GM23338 (cell line): Measurements from ENCODE around the gene ZHX3. TPM values are rescaled to one million over a fixed set of nuclear protein-coding genes. Genes with fewer than 3 reads are reported as not detected.

Experiments used
- ATAC-seq: fragments of 200-7000 bp; cut with Tn5 transposase; 3 replicates; pipeline ENCODE4 v1.9.1; 2020
- DNase-seq: peaks from one replicate; pipeline ENCODE4 v3.0.0-alpha.2; 2015; ENCODE audit warnings: low spot score
- H2AFZ ChIP-seq: fragments of 200-600 bp; sonication (generic); 2 replicates; pipeline ENCODE4 v1.8.0; 2016; ENCODE audit warnings: antibody characterized with exemption, mild to moderate bottlenecking, moderate library complexity
- H3F3A ChIP-seq: fragments of 200-600 bp; sonication (generic); replicated peaks from 2 replicates; pipeline ENCODE4 v1.8.0; 2017; ENCODE audit warnings: antibody characterized with exemption, mixed run types, low read depth
- H3K27ac ChIP-seq: fragments of 200-600 bp; sonication (generic); 2 replicates; pipeline ENCODE4 v1.6.1; 2016; ENCODE audit warnings: low read depth
- H3K27me3 ChIP-seq: fragments of 200-600 bp; sonication (generic); 2 replicates; pipeline ENCODE4 v1.8.0; 2016; ENCODE audit warnings: mild to moderate bottlenecking, mixed run types, moderate library complexity; ENCODE audit not compliant: insufficient read depth
- H3K36me3 ChIP-seq: fragments of 200-600 bp; sonication (generic); 2 replicates; pipeline ENCODE4 v1.8.0; 2016; ENCODE audit warnings: mild to moderate bottlenecking; ENCODE audit not compliant: insufficient read depth
- H3K4me1 ChIP-seq: fragments of 200-600 bp; sonication (generic); 2 replicates; pipeline ENCODE4 v1.8.0; 2016; ENCODE audit warnings: mild to moderate bottlenecking, moderate library complexity; ENCODE audit not compliant: insufficient read depth
- H3K4me2 ChIP-seq: fragments of 200-600 bp; sonication (generic); 2 replicates; pipeline ENCODE4 v1.7.1; 2017; ENCODE audit warnings: mixed run types
- H3K4me3 ChIP-seq: fragments of 200-600 bp; sonication (generic); 2 replicates; pipeline ENCODE4 v1.6.1; 2016; ENCODE audit warnings: mixed run types
- H3K79me2 ChIP-seq: fragments of 200-600 bp; sonication (generic); replicated peaks from 2 replicates; pipeline ENCODE4 v1.8.0; 2017; ENCODE audit warnings: mild to moderate bottlenecking; ENCODE audit not compliant: insufficient read depth
- H3K9me2 ChIP-seq: fragments of 200-600 bp; sonication (generic); 2 replicates; pipeline ENCODE4 v1.8.0; 2017; ENCODE audit not compliant: insufficient read depth
- H4K20me1 ChIP-seq: fragments of 200-600 bp; sonication (generic); replicated peaks from 2 replicates; pipeline ENCODE4 v1.8.0; 2017; ENCODE audit warnings: mild to moderate bottlenecking; ENCODE audit not compliant: insufficient read depth
- H3K27ac Mint-ChIP-seq: 2 replicates; pipeline ENCODE4 v1.8.0; 2020; ENCODE audit warnings: inconsistent platforms, mild to moderate bottlenecking, moderate library complexity, mixed read lengths
- H3K27me3 Mint-ChIP-seq: 3 replicates; pipeline ENCODE4 v1.8.0; 2022; ENCODE audit warnings: low read depth, mild to moderate bottlenecking, moderate library complexity, mixed read lengths, inconsistent platforms; ENCODE audit not compliant: insufficient read depth, poor library complexity
- H3K36me3 Mint-ChIP-seq: 3 replicates; pipeline ENCODE4 v1.8.0; 2021; ENCODE audit warnings: low read depth, mild to moderate bottlenecking, inconsistent platforms, moderate library complexity, mixed read lengths
- H3K4me1 Mint-ChIP-seq: 3 replicates; pipeline ENCODE4 v1.8.0; 2020; ENCODE audit warnings: mild to moderate bottlenecking, inconsistent platforms, mixed read lengths
- H3K4me3 Mint-ChIP-seq: 3 replicates; pipeline ENCODE4 v1.8.0; 2021; ENCODE audit warnings: moderate library complexity, mild to moderate bottlenecking, inconsistent platforms, mixed read lengths
- H3K9me3 Mint-ChIP-seq: 3 replicates; pipeline ENCODE4 v1.8.0; 2020; ENCODE audit warnings: moderate library complexity, mild to moderate bottlenecking, inconsistent platforms, mixed read lengths
- CREB1 ChIP-seq: fragments of 250-450 bp; sonication (Bioruptor Pico); IDR thresholded peaks from 2 replicates; pipeline ENCODE4 v1.5.0; 2020; ENCODE audit warnings: low read depth, mild to moderate bottlenecking, moderate library complexity
- CTCF ChIP-seq, 2 experiments: fragments of 200-600 bp in 1 of 2; sonication (generic) in 1 of 2; conservative IDR thresholded peaks; 2 replicates each; pipeline versions ENCODE4 v1.5.1 to v1.6.1; 2016 to 2017; ENCODE audit warnings: antibody characterized with exemption in 2 of 2, low read depth in 2 of 2, mild to moderate bottlenecking in 2 of 2, moderate library complexity in 1 of 2
- ETS1 ChIP-seq: IDR thresholded peaks from 2 replicates; pipeline ENCODE4 v1.6.1; 2016; ENCODE audit warnings: antibody characterized with exemption
- EZH2 ChIP-seq: fragments of 200-600 bp; sonication (generic); IDR thresholded peaks from one replicate; pipeline ENCODE4 v1.8.0; 2017; ENCODE audit warnings: antibody characterized with exemption, mild to moderate bottlenecking, low read depth; ENCODE audit not compliant: unreplicated experiment
- EZH2phosphoT487 ChIP-seq: fragments of 200-600 bp; sonication (generic); IDR thresholded peaks from one replicate; pipeline ENCODE4 v1.8.1; 2018; ENCODE audit warnings: antibody characterized with exemption; ENCODE audit not compliant: unreplicated experiment
- JUNB ChIP-seq: IDR thresholded peaks from one replicate; pipeline ENCODE4 v1.6.1; 2016; ENCODE audit warnings: antibody characterized with exemption; ENCODE audit not compliant: unreplicated experiment
- NANOG ChIP-seq: IDR thresholded peaks from 2 replicates; pipeline ENCODE4 v1.6.1; 2016; ENCODE audit warnings: antibody characterized with exemption, borderline replicate concordance
- POLR2AphosphoS5 ChIP-seq: IDR thresholded peaks from 2 replicates; pipeline ENCODE4 v1.6.1; 2016; ENCODE audit warnings: antibody characterized with exemption, low read depth
- REST ChIP-seq: IDR thresholded peaks from one replicate; pipeline ENCODE4 v1.6.1; 2018; ENCODE audit warnings: antibody characterized with exemption; ENCODE audit not compliant: unreplicated experiment
- STAT1 ChIP-seq: IDR thresholded peaks from one replicate; pipeline ENCODE4 v1.6.1; 2016; ENCODE audit warnings: antibody characterized with exemption; ENCODE audit not compliant: unreplicated experiment
- ZNF114 ChIP-seq: fragments of 250-450 bp; sonication (Bioruptor Pico); IDR thresholded peaks from 2 replicates; pipeline ENCODE4 v1.5.0; 2020; ENCODE audit warnings: mild to moderate bottlenecking, moderate library complexity
- ZNF331 ChIP-seq: fragments of 250-450 bp; sonication (Bioruptor Pico); IDR thresholded peaks from 2 replicates; pipeline ENCODE4 v1.5.0; 2020; ENCODE audit warnings: low read depth, mild to moderate bottlenecking, moderate library complexity
- polyA plus RNA-seq: library from polyadenylated mRNA; unstranded; fragments of >200 nt; fragmentation: Nextera tagmentation; extraction: Ambion mirVana; gene quantifications from 2 replicates; pipeline ENCODE4 v1.2.1, GENCODE V29; 2016
- total RNA-seq: library from RNA; depleted of rRNA; stranded (reverse); fragments of >200 nt; shearing (Covaris generic); gene quantifications from 2 replicates; pipeline ENCODE4 v1.2.3, GENCODE V29; 2014

ZHX3 gene
- total and polyA plus RNA-seq, 2 experiments from 2014 or later, result 1.7 to 2.8 TPM

- no peak for ATAC-seq
- Histone ChIP-seq H3K27me3 (no peaks in the 10 kb centered on the region), H2AFZ (no peak overlapping the region), H3K4me2 (no peak overlapping the region), H3K4me3 (no peak overlapping the region), H3K27ac (no peak overlapping the region), H3F3A (no peaks in the 10 kb centered on the region), H3K79me2 (peaks cover 27% of the 10 kb centered on the region), H4K20me1 (peaks cover 26% of the 10 kb centered on the region), H3K4me1 (no peaks in the 10 kb centered on the region), H3K36me3 (peaks cover 15% of the 10 kb centered on the region; the same call in 1 of the 2 replicates), H3K9me2 (no peaks in the 10 kb centered on the region)
- H3K27me3 Mint-ChIP-seq, result peaks cover 5% of the 10 kb centered on the region
- no peaks in the 10 kb centered on the region for H3K9me3 Mint-ChIP-seq
- DNase-seq, result no peak
- TF ChIP-seq ZNF331 (CRISPR knock-in tag) (no peak), POLR2AphosphoS5 (no peak), NANOG (no peak), STAT1 (no peak), EZH2phosphoT487 (no peak), REST (no peak), EZH2 (no peak), CTCF (conservative IDR thresholded peaks at IDR 0.05; ENCODE audit: low read depth in 2 of 2) (no peak), ZNF114 (CRISPR knock-in tag) (no peak)
- peaks cover 76% of the 10 kb centered on the region for H3K36me3 Mint-ChIP-seq
- H3K27ac Mint-ChIP-seq, result no peak overlapping the region
- H3K4me3 Mint-ChIP-seq, result no peak overlapping the region
- H3K4me1 Mint-ChIP-seq, result peaks cover 10% of the 10 kb centered on the region
These were observed 155.1 kb downstream of the ZHX3 start for GRCh38 chr20:41162396-41162795.

DNA sequence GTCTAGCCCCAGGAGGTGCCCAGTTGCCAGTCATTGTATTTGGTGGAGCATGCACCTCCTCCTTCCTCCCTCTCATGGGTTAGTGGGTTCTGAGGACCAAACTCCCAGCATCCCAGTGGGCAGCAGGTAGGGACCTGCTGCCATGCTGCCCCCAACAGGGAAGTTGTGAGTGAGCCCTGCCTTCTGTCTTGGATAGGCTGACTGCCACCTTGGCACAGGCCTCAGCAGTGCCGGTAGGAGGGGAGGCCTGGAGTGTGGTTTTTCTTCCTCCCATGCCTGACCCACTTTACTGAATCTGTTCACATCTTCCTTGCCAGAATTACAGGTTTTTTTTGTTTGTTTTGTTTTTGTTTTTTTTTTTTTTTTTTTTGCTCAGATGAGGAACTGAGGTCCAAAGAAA lies 155.6 kb downstream of the ZHX3 start:
- peaks cover 32% of the 10 kb centered on the region for H3K79me2 ChIP-seq
- no peak overlapping the region for H3K4me2 ChIP-seq
- H3K4me3 ChIP-seq, result no peak overlapping the region
- no peaks in the 10 kb centered on the region for H3K9me2 ChIP-seq
- H3K27me3 Mint-ChIP-seq, result peaks cover 5% of the 10 kb centered on the region
- no peak overlapping the region for H3K27ac ChIP-seq
- H2AFZ ChIP-seq, result no peak overlapping the region
- no peak overlapping the region for H3K4me3 Mint-ChIP-seq
- H3K4me1 ChIP-seq, result no peaks in the 10 kb centered on the region
- ATAC-seq (no peak; the same call in 2 of the 3 replicates), DNase-seq (no peak)
- no peaks in the 10 kb centered on the region for H3K27me3 ChIP-seq
- H3K36me3 Mint-ChIP-seq, result peaks cover 71% of the 10 kb centered on the region
- H3K4me1 Mint-ChIP-seq, result peaks cover 15% of the 10 kb centered on the region
- no peak overlapping the region for H3K27ac Mint-ChIP-seq
- H3K9me3 Mint-ChIP-seq, result no peaks in the 10 kb centered on the region
- no peaks in the 10 kb centered on the region for H3F3A ChIP-seq
- peaks cover 30% of the 10 kb centered on the region for H4K20me1 ChIP-seq
- peaks cover 15% of the 10 kb centered on the region; the same call in 1 of the 2 replicates for H3K36me3 ChIP-seq
- TF ChIP-seq POLR2AphosphoS5 (no peak), CREB1 (no peak), ETS1 (no peak), REST (no peak), NANOG (no peak), JUNB (no peak), ZNF331 (CRISPR knock-in tag) (no peak), EZH2phosphoT487 (no peak), STAT1 (no peak)
